Activated CD4-positive, alpha-beta T cell treated with anti-CD3 and anti-CD28 coated beads, Interleukin-10, Interleukin-2, amounts not matched to agents 100 ng/mL and 50 ng/mL, durations not matched to agents 16 hours and 8 hours (primary cell): ENCODE data around the gene TAS1R1.

ENCODE experiments used
- DNase-seq: peaks from one replicate; pipeline ENCODE4 v3.0.0-alpha.2; 2020

TAS1R1 gene

DNA sequence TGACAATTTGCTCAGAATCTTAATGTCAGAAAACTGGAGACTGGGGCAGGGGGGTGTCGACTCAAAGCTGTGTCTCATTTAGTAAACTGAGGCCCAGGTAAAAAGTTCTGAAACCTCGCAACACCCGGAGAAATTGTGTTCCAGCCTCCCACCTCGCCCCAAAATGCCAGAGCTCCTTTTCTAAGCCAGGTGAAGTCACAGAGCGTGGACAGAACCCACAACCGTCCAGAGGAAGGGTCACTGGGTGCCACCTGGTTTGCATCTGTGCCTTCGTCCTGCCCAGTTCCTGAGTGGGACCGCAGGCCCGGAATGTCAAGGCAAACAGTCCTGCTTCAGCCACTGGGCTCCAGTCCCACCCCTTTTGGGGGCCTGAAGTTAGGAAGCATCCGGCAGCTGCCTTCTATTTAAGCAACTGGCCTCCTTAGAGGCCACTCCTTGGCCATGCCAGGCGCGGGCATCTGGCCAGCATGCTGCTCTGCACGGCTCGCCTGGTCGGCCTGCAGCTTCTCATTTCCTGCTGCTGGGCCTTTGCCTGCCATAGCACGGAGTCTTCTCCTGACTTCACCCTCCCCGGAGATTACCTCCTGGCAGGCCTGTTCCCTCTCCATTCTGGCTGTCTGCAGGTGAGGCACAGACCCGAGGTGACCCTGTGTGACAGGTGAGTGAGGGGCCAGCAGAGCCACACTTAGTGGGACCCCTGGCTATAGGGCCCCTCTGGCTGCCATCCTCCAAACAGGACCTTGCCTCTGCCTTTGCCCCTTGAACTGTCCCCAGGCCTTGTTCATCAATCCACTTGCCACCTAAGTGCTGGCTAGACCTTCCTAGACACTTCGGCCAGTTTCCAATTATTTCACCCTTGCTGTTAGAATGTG, at the start of gene TAS1R1:
TAS1R1 (plus strand) TSS at position 401 of the 872 bp plus-strand sequence; CDS start at position 468, 67 bp downstream.
- DNase-seq = no peak

DNA sequence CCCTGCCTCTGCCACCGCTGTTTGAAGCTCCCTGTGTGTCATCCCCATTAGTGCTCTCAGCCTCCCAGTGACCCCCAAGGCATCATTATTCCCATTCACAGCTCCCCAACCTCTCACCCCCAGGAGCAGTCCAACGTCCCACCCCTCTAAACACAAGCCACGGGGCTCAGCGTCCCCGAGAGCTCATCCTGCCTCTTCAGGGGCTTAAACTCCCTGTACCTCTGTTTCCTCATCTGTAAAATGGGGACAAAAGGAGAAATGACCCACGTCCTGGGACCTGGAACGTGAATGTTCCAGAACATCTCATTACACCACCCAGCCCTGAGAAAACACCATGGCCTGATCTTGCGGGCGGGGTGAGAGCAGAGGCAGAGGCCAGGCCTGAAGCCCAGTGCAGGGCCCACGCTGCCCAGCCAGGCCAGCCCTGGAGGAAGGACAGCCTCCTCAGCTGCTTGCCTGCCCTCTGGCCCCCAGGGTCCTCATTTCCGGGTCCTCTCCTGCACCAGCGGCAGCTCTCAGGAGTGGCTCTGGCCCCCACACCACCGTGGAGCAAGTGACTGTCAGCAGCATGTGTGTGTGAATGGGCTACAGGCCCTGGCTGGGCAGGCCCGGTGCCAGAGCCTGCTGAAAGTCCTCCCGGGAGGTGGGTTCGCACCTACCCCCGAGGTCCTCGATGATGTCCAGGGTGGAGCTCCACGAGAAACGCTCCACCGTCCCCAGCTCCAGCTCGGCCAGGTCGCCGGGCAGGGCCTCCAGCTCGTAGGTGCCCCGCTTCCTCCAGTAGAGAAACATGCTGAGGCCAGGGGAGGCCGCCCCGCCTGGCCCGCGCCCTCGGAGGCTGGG, 49.5 kb upstream of the TAS1R1 start:
- DNase-seq = no peak

DNA sequence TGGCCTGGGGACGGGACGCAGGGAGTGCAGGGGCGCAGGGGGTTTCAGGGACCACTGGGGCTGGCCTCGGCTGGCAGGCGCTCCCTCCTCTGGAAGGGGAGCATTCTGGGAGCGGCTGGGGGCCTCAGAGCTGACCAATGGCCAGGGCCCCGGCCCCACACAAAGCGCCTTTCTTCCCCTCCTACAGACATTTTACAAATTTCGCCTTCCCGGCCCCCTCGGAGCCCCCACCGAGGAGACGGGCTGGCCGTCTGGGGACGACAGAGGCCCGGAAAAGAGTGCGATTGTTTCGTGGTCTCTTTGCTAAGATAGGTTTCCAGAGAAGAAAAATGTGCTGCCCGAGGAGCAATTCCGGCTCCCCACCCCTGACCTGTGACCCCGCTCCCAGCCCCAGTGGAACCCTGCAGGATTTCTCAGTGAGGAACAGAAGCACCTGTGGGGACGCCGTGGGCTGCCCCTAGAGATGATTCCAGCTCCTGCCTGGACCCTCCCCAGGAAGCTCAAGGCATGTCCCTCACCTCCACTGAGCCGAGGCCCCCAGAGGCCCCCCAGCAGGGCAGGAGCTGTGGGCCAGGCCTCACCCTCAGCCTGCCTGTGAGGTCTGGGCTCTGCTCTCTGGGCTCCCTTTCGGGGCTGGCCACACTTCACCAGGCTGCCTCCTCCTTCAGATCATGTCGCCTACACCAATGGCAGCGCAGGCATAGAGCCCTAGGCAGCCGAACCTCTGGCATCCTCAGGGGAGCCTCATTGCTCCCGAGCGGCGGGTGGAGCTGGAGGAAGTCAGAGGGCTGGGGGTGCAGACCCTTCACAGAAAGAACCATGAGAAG, 48.7 kb upstream of the TAS1R1 start:
- no peak for DNase-seq

DNA sequence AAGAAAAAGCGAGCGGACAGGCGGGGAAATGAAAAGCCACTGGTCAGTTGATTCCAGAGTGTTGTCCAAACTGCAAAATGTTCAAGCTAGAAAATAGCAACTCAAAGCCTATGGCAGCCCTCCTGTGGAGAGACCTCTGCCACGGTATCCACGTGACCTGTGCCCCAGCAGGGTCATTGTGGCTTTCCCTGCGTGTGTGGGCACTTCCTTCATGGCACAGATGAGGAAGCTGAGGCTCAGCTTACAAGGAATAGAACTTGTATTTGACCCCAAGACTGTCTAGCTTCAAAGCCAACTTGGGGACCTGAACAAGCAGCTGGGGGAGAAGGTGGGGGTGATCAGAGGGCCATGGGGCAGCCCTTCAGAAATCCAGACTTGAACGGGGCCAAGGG, 48.1 kb upstream of the TAS1R1 start:
- no peak for DNase-seq

DNA sequence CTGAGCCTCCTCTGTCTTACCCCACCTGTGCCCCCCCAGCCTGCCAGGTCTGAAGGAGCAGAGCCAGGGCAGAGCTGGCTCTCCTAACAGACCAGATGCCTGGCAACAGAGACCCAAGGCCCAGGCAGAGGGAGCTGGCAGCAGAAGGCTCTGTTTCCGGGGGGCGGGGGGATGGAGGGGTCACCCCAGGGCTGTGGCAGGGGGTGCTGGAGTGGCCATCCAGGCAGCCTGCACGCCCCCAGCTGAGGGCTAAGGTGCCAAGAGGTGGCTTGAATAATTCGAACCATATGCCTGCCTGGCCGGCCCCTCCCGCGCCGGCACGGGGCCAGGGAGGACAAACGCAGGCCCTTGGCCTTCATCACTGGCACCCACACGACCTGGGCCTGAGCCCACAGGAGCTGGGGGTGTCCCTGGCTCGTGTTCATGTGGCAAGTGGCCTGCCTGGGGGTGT, 47.6 kb upstream of the TAS1R1 start:
- no peak for DNase-seq

DNA sequence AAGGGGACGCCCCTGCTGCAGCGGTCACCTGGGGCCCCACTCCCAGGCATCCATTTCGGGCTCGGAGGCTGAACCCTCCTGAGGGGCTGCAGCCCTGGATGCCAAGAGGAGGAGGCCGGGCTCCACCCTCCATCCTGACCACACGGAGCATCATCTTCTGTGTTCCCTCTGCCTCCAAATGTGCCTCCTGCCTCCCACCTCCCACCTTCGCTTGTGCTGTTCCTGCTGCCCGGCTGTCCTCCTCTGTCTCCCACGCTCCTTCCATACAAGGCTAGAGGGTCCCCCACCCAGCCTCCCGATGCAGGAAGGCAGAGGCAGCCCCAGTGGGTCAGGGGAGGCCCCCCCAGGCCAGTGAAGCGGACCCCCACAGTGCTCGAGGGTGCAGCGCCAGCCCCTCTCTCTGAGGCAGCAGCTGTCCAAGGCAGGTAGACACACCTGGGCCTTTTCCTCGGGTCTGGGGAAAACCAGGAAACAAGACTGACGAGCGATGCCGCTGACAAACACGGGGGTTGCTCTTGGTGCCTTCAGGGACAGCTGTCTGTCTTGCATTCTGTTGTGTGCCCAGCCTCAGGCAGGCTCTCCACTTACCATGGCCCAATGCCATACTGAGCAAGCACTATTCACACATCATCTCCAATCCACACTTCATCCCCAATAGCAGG, 46.8 kb upstream of the TAS1R1 start:
- DNase-seq = no peak

DNA sequence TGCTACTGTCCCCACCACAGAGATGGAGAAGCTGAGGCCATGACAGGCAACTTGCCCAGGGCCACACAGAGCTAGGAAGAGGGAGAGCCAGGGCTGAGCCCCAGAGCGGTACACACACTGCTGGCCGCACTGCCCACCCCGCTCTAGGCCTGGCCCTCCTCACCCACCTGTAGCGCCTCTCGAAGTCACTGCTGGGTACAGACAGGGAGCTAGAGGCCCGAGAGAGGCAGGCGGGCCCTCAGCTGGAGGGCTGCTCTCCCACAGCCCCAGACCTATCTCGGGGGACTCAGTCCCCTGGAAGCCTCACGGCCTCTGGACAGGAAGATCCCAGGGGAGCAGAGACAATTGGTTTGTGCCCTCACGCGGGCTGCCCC, 46.3 kb upstream of the TAS1R1 start:
- DNase-seq = no peak

DNA sequence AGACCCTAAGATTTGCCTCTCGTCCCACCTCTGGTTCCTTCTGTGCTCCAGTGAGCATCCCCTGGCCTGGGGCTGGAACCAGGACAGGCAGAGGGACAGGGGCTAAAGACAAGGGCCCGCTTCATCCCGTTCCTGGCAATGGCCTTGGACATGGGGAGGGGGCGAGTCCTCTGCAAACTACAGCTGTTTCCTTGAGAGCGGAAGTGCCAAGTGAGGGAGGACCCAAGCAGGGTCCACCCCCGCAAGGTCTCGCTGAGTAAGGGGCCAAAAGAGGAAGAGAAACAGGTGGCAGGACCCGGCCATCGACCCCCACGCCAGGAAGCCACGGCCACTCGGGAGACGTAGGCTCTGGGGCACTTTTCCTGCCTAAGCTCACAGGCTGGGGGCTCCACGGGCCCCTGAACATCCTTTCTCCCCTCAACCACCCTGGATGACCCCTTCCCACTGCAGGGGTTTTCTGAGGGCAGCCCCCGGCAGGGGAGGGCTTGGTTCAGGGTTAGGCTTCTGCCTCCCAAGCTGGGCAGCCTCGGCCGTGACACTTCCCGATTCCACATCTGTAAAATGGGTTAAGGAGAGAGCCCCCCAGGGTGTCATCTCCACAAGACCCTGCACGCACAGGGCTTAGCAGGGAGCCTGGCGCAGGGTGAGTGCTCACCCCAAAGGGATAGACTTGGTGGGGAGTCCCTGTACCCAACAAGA, 45.7 kb upstream of the TAS1R1 start:
- DNase-seq = no peak

DNA sequence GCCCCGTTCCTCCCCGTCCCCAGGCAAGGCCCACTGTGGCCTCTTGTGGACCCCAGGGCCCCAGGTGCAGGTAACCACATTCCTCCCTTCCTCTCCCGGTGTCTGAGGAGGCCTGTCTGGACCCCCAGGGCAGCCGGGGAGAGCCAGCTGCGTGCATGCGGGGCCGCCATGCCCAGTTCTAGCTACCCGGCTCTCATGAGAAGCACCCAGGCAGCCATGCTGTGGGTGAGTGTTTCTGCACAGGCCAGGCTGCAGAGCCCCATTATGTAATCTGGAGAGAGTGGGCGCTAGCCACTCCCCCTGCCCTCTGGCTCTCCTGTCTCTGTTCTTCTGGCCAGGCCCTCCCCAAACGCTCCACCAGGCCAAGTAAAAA, 45.2 kb upstream of the TAS1R1 start:
- DNase-seq = no peak

DNA sequence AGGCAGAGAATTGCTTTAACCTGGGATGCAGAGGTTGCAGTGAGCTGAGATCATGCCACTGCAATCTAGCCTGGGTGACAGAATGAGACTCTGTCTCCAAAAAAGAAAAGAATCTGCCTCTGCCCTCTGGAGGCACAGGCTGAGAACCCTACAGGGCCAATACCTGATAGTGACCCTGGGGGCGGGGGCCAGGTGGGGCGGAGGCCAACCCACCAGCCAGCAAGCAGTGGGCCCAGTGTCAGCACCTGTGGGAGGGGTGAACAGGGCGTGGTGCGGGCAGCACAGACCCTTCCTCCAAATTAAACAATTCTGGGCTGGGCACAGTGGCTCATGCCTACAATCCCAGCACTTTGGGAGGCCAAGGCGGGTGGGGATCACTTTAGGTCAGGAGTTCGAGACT, 44.6 kb upstream of the TAS1R1 start:
- no peak for DNase-seq

DNA sequence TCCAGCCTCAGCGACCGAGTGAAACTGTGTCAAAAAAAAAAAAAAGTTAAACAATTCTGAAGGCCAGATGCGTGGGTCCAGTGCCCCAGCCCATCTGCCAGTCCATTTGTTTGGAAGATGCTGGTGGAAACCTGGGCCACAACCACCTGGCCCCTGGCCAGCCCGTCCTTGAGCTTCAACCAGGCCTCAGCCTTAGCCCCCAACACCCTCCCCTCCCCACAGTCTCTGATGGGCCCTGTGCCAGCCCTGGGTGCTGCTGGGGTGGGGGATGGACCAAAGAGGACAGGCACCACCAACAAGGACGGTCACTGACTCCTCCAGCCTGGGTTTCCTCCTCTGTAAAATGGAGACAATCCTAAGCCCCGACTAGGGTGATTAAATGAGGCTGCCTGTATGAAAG, 44.1 kb upstream of the TAS1R1 start:
- no peak for DNase-seq

DNA sequence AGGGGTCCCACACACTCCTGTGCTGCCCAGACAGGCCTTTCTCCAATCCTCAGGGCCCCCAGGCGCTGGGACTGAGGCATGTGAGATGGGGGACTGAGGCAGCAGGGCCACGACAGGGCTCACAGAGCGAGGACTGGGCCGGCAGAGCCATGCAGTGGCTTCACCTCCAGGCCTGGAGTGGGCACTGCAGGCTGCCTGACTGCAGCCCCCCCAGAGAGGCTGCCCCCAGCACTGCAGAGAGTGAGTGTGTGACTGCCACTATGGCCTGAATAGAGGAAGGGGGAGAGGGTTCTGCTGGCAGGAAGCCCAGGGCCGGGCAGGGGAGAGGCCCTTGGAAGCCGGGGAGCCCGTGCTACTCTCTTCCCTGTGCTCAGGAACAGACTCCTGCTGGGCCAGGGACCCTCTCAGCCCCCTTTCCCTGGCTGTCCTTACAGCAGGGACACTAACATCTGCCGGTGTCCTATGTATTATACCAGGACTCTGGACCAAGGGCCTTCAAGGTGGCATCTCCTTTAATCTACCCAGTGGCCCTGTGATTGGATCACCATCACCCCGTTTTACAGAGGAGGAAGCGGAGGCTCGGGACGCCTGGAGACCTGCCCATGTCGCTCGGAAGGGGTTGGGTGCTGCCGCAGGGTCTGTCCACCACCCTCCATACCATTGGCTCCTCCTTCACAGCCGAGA, 43.4 kb upstream of the TAS1R1 start:
- DNase-seq = no peak

DNA sequence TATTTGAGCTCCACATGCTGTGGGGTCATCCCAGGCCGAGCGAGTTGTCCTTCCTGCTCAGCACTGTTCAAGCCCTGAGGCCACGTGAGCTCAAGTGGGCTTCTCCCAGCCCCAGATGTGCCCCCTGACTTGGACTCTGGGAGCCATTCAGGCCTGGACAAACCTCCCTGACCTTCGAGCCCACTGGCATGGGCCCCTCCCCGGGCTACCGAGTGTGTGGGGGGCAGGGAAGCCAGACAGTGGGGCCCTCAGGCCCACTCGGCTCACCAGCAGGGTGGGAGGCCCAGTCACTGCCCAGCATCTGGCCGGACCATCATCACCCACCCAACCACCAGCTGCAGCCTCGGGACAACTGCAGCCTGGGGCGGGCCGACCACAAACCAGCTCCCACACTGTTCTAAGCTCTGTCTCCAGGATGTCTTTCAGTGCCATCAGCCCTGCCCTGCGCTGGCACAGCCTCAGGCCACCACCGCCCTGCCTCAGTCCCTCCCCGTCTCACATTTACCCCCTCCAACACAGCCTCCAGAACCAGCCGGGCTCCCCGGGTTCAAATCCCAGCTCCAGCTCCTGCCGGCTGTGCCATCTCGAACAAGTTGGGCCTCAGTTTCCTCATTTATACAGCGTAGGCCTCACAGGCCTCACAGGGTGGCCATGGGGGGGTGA, 42.7 kb upstream of the TAS1R1 start:
- no peak for DNase-seq

DNA sequence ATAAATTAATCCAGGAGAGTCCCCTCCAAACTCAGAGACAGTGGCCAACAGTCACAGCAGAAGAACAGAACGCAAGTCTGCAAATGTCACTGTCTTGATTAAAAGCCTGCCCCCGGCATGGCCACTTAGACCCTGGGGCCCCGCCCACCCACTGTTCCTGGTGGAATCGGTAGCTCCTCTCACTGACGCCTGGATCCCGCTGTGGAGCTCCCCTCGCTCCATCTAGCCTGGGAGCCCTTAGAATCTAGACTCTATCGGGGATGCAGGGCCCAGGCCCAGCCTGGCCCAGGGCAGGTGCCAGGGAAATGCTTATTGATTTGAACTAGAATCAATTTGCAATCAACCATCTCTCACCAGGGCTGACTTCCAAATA, 42.2 kb upstream of the TAS1R1 start:
- DNase-seq = no peak

DNA sequence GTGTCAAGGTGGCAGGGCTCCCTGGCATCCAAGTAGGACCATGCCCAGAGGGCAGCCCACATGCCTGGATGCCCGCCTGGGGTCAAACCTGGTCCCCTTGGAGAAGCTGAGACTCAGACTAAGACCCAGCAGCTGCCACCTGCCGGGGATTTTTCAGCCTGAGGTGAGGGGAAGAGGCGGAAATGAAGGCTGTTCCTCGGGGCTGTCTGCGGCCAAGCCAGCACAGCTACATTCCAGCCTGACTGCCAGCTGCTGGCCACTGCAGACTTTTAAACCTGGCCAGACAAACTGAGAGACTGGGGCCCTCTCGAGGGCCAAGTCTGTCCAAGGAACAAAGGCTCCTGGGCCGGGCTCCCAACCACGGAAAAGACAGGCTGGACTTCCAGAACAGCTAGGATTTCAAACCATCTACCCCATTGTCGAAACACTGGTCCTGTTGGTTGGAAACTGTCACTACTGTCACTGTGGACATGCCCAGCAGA, 41.7 kb upstream of the TAS1R1 start:
- DNase-seq = no peak

DNA sequence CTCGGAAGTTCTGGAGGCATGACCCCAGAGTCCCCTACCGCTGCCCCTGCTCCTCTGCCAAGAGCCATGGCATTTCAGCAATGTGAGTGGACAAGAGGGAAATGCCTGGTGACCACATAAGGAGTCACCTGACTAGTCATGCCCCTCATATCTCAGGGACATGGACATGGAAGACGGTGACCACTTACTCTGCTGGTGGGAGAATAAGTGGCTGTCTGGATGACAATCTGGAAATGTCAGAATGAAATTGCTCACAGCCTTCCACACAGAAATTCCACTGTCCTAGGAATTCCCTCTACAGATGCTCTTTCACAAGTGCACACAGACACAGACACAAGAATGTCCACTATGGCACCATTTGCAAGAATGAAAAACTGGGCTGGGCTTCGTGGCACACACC, 39.3 kb upstream of the TAS1R1 start:
- no peak for DNase-seq

DNA sequence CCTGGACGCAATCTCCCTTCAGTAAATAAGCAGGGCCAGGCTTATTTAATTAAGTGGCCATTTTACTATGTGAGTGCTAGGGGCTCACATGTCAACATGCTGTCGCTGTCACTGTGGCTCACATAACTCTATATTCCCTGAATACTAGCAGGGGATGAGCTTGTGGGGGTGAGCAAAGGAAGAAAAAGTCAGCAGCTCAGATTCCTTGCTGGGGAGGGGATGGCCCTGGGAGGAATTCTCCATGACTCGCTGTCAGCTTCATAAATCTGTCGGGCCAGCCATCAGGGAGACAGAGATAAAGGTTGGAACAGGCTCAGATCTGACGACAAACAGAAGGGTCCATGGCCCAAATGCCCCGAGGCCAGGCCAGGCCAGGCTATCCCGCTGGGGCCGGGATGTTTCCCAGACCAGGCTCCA, 37.7 kb upstream of the TAS1R1 start:
- no peak for DNase-seq

DNA sequence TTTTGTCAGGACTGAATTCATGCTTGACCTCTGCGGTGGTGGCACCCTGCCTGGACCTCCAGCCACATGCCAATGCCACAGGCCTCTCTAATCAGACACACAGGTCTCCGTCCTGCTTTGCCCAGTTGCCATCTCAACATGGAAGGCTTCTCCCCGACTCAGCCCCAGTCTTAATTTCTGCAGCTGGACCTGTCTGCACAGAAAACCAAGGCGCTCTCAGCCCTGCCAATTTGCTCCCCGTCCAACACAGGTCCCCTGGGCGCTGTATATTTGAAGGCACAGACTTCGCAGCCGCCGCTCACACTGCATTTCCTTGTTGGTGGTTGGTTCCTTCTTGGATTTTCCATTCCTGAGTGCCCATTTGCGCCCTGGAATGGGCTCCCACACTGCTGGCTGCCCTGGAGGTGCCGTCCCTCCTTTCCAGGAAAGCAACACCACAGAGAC, 35.6 kb upstream of the TAS1R1 start:
- DNase-seq = no peak

DNA sequence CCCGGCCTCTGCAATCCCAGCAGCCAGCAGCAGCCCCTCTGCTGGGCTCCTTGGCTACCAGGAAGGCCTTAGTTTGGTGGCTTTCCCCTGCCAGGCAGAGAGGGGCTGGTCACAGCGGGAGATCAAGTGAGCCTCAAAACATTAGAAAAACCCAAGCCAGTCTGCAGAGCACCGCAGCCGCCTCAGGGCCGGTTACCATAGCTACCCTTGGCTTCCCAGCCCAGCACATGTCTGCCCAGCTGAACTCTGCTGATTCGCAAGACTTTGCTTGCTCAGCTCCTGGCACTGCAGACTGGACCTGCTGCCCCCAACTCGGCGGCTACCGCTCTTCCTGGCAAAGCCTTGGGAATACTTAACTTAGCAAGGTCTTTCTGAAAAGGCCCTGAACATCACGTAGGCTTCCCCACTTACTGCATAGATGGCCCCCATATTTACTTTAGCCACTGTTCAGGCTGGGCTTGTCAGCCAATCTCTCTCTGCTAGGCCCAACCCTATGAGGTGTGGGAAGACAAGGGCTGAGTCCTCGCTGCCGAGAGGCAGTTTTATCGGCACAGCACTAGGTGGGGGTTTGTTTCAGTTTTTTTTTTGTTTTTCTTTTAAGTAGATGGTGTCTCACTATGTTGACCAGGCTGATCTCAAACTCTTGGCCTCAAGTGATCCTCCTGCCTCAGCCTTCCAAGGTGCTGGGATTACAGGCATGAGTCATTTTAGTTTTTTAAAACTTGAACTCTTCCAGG, 35.0 kb upstream of the TAS1R1 start:
- DNase-seq = no peak

DNA sequence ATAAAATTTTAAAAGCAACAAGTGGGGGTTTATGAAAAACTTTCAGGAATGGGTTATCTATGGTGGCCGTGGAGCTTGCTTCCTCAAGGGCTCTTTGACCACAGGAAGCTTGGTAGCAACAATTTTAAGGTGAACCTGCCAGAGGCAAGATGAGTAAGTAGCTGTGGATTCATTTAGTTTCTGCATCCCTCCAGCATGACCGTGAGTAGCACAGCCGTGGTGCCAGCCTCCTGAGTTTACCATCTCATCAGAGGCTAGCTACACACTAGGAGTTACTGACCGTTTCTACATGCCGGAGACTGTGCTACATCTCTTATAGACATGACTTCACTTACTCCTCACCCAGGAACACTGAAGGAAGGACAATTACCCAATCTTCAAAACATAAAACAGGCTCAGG, 33.6 kb upstream of the TAS1R1 start:
- DNase-seq = no peak
